ENCODE data around the gene SNAPC2.

Gene SNAPC2

GRCh38 chr19:7905268-7905667 lies 14.9 kb upstream of the SNAPC2 start:
- peak overlapping the region; percentile 94 for H3K4me3 ChIP-seq (ENCODE audit: low read depth, low read length)
- H2AFZ ChIP-seq, result no peak overlapping the region
- no peaks in the 10 kb centered on the region for H3K9me3 ChIP-seq (ENCODE audit: control insufficient read depth, low read length)
- peaks cover 20% of the 10 kb centered on the region for H3K4me1 ChIP-seq
- peak overlapping the region; percentile 99 for H3K4me2 ChIP-seq (ENCODE audit: low read length)
- no peaks in the 10 kb centered on the region for H3K27me3 ChIP-seq (ENCODE audit: control insufficient read depth, insufficient read depth, low read length)
- H3K9ac ChIP-seq, result no peak overlapping the region
- TF ChIP-seq CTCF (IDR thresholded peaks at IDR 0.05), result no peak
- peaks cover 37% of the 10 kb centered on the region for H3K79me2 ChIP-seq
- no peak overlapping the region for H3K27ac ChIP-seq
- no peaks in the 10 kb centered on the region for H3K36me3 ChIP-seq (ENCODE audit: control insufficient read depth, insufficient read depth, low read length)

- H3K4me3 ChIP-seq (ENCODE audit: low read depth, low read length), result no peak overlapping the region
- H3K4me2 ChIP-seq (ENCODE audit: low read length), result no peak overlapping the region
- no peaks in the 10 kb centered on the region for H3K36me3 ChIP-seq (ENCODE audit: control insufficient read depth, insufficient read depth, low read length)
- H2AFZ ChIP-seq, result no peak overlapping the region
- H3K9me3 ChIP-seq (ENCODE audit: control insufficient read depth, low read length), result no peaks in the 10 kb centered on the region
- H3K4me1 ChIP-seq, result peaks cover 20% of the 10 kb centered on the region
- TF ChIP-seq CTCF (IDR thresholded peaks at IDR 0.05), result no peak
- no peak overlapping the region for H3K27ac ChIP-seq
- no peak overlapping the region for H3K9ac ChIP-seq
- H3K79me2 ChIP-seq, result peaks cover 37% of the 10 kb centered on the region
- H3K27me3 ChIP-seq (ENCODE audit: control insufficient read depth, insufficient read depth, low read length), result no peaks in the 10 kb centered on the region
Observed at GRCh38 chr19:7905859-7906258, 14.3 kb upstream of the SNAPC2 start.

- Histone ChIP-seq H3K9me3 (ENCODE audit: control insufficient read depth, low read length) (no peaks in the 10 kb centered on the region), H3K9ac (no peak overlapping the region), H3K27me3 (ENCODE audit: control insufficient read depth, insufficient read depth, low read length) (no peaks in the 10 kb centered on the region), H2AFZ (no peak overlapping the region), H3K4me3 (ENCODE audit: low read depth, low read length) (no peak overlapping the region), H3K4me2 (ENCODE audit: low read length) (no peak overlapping the region), H3K36me3 (ENCODE audit: control insufficient read depth, insufficient read depth, low read length) (no peaks in the 10 kb centered on the region), H3K27ac (no peak overlapping the region), H3K4me1 (peaks cover 20% of the 10 kb centered on the region), H3K79me2 (peaks cover 37% of the 10 kb centered on the region)
- no peak for TF ChIP-seq CTCF (IDR thresholded peaks at IDR 0.05)
Observed at GRCh38 chr19:7907122-7907521, 13.0 kb upstream of the SNAPC2 start.

- Histone ChIP-seq H3K9me3 (ENCODE audit: control insufficient read depth, low read length) (no peaks in the 10 kb centered on the region), H3K27ac (no peak overlapping the region), H3K36me3 (ENCODE audit: control insufficient read depth, insufficient read depth, low read length) (no peaks in the 10 kb centered on the region), H3K79me2 (peaks cover 37% of the 10 kb centered on the region), H3K9ac (no peak overlapping the region), H3K4me1 (peaks cover 19% of the 10 kb centered on the region), H3K4me3 (ENCODE audit: low read depth, low read length) (no peak overlapping the region), H3K27me3 (ENCODE audit: control insufficient read depth, insufficient read depth, low read length) (no peaks in the 10 kb centered on the region), H3K4me2 (ENCODE audit: low read length) (no peak overlapping the region), H2AFZ (no peak overlapping the region)
- no peak for TF ChIP-seq CTCF (IDR thresholded peaks at IDR 0.05)
Observed at GRCh38 chr19:7907544-7907943, 12.6 kb upstream of the SNAPC2 start.

- Histone ChIP-seq H3K9ac (no peak overlapping the region), H2AFZ (no peak overlapping the region), H3K4me1 (peaks cover 13% of the 10 kb centered on the region), H3K36me3 (ENCODE audit: control insufficient read depth, insufficient read depth, low read length) (no peaks in the 10 kb centered on the region), H3K79me2 (peaks cover 37% of the 10 kb centered on the region), H3K4me3 (ENCODE audit: low read depth, low read length) (no peak overlapping the region), H3K27me3 (ENCODE audit: control insufficient read depth, insufficient read depth, low read length) (no peaks in the 10 kb centered on the region), H3K4me2 (ENCODE audit: low read length) (no peak overlapping the region), H3K27ac (no peak overlapping the region), H3K9me3 (ENCODE audit: control insufficient read depth, low read length) (no peaks in the 10 kb centered on the region)
- no peak for TF ChIP-seq CTCF (IDR thresholded peaks at IDR 0.05)
Observed at GRCh38 chr19:7908078-7908699, 11.9 kb upstream of the SNAPC2 start.
